ENCODE results near the gene PSMD13. TPM values are rescaled to one million over a fixed set of nuclear protein-coding genes. Genes with fewer than 3 reads are reported as not detected.

The PSMD13 gene
- total RNA-seq, 1 experiment from 2014 or later = 217 TPM

GRCh38 chr11:291281-292210 is 54.8 kb downstream of the PSMD13 start:
- no peak for DNase-seq (ENCODE audit: low read depth in 1 of 2, low spot score in 2 of 2)
- H3K9me3 ChIP-seq (replicated peaks) = no peaks in the 10 kb centered on the region
- peaks cover 15% of the 10 kb centered on the region for H3K4me1 ChIP-seq (replicated peaks)
- H3K4me3 ChIP-seq = no peak overlapping the region
- H3K36me3 ChIP-seq = no peaks in the 10 kb centered on the region
- H3K27me3 ChIP-seq (replicated peaks) = peaks cover 10% of the 10 kb centered on the region
- H3K27ac ChIP-seq = no peak overlapping the region

- no peaks in the 10 kb centered on the region for H3K36me3 ChIP-seq
- no peak overlapping the region for H3K27ac ChIP-seq
- peaks cover 21% of the 10 kb centered on the region for H3K4me1 ChIP-seq (replicated peaks)
- DNase-seq (ENCODE audit: low read depth in 1 of 2, low spot score in 2 of 2) = no peak
- no peak overlapping the region for H3K4me3 ChIP-seq
- peaks cover 10% of the 10 kb centered on the region for H3K27me3 ChIP-seq (replicated peaks)
- no peaks in the 10 kb centered on the region for H3K9me3 ChIP-seq (replicated peaks)
These were observed 55.7 kb downstream of the PSMD13 start for GRCh38 chr11:292211-293121.

- Histone ChIP-seq H3K4me1 (replicated peaks) (peaks cover 23% of the 10 kb centered on the region), H3K4me3 (no peak overlapping the region), H3K27ac (no peak overlapping the region), H3K9me3 (replicated peaks) (no peaks in the 10 kb centered on the region), H3K27me3 (replicated peaks) (peaks cover 4% of the 10 kb centered on the region), H3K36me3 (no peaks in the 10 kb centered on the region)
- DNase-seq (ENCODE audit: low read depth in 1 of 2, low spot score in 2 of 2) = no peak
These were observed 56.6 kb downstream of the PSMD13 start for GRCh38 chr11:293271-293851.

GRCh38 chr11:293852-294661 is 57.3 kb downstream of the PSMD13 start:
- Histone ChIP-seq H3K27ac (no peak overlapping the region), H3K36me3 (no peaks in the 10 kb centered on the region), H3K4me3 (no peak overlapping the region), H3K4me1 (replicated peaks) (peaks cover 20% of the 10 kb centered on the region), H3K27me3 (replicated peaks) (no peaks in the 10 kb centered on the region), H3K9me3 (replicated peaks) (no peaks in the 10 kb centered on the region)
- DNase-seq (ENCODE audit: low read depth in 1 of 2, low spot score in 2 of 2) = no peak

GRCh38 chr11:294780-295179 is 58.0 kb downstream of the PSMD13 start:
- H3K4me3 ChIP-seq = no peak overlapping the region
- no peak for DNase-seq (ENCODE audit: low read depth in 1 of 2, low spot score in 2 of 2)
- no peaks in the 10 kb centered on the region for H3K27me3 ChIP-seq (replicated peaks)
- no peak overlapping the region for H3K27ac ChIP-seq
- no peaks in the 10 kb centered on the region for H3K9me3 ChIP-seq (replicated peaks)
- no peaks in the 10 kb centered on the region for H3K36me3 ChIP-seq
- H3K4me1 ChIP-seq (replicated peaks) = peaks cover 16% of the 10 kb centered on the region

GRCh38 chr11:295351-296170 is 58.8 kb downstream of the PSMD13 start:
- DNase-seq (ENCODE audit: low read depth in 1 of 2, low spot score in 2 of 2) = no peak
- no peaks in the 10 kb centered on the region for H3K36me3 ChIP-seq
- no peaks in the 10 kb centered on the region for H3K9me3 ChIP-seq (replicated peaks)
- no peak overlapping the region for H3K27ac ChIP-seq
- H3K4me3 ChIP-seq = no peak overlapping the region
- H3K27me3 ChIP-seq (replicated peaks) = no peaks in the 10 kb centered on the region
- peaks cover 15% of the 10 kb centered on the region for H3K4me1 ChIP-seq (replicated peaks)

- Histone ChIP-seq H3K36me3 (no peaks in the 10 kb centered on the region), H3K4me3 (no peak overlapping the region), H3K9me3 (replicated peaks) (no peaks in the 10 kb centered on the region), H3K27ac (no peak overlapping the region), H3K27me3 (replicated peaks) (no peaks in the 10 kb centered on the region), H3K4me1 (replicated peaks) (peaks cover 15% of the 10 kb centered on the region)
- no peak for DNase-seq (ENCODE audit: low read depth in 1 of 2, low spot score in 2 of 2)
These were observed 59.6 kb downstream of the PSMD13 start for GRCh38 chr11:296171-297050.

GRCh38 chr11:297051-297585 is 60.3 kb downstream of the PSMD13 start:
- Histone ChIP-seq H3K27me3 (replicated peaks) (no peaks in the 10 kb centered on the region), H3K9me3 (replicated peaks) (no peaks in the 10 kb centered on the region), H3K4me1 (replicated peaks) (peaks cover 15% of the 10 kb centered on the region), H3K36me3 (no peaks in the 10 kb centered on the region), H3K4me3 (no peak overlapping the region), H3K27ac (no peak overlapping the region)
- DNase-seq (ENCODE audit: low read depth in 1 of 2, low spot score in 2 of 2) = peak in 1 of 2 experiments; percentile 11

GRCh38 chr11:297586-298405 is 61.0 kb downstream of the PSMD13 start:
- H3K9me3 ChIP-seq (replicated peaks) = no peaks in the 10 kb centered on the region
- 0 out of 2 replicates have a peak overlapping the region, but pooled peaks have one; percentile 26 for H3K27ac ChIP-seq
- DNase-seq (ENCODE audit: low read depth in 1 of 2, low spot score in 2 of 2) = peak; percentile 62 to 65
- no peak overlapping the region for H3K4me3 ChIP-seq
- H3K4me1 ChIP-seq (replicated peaks) = peaks cover 15% of the 10 kb centered on the region
- no peaks in the 10 kb centered on the region for H3K27me3 ChIP-seq (replicated peaks)
- no peaks in the 10 kb centered on the region for H3K36me3 ChIP-seq

GRCh38 chr11:298406-299065 is 61.8 kb downstream of the PSMD13 start:
- Histone ChIP-seq H3K27ac (no peak overlapping the region), H3K4me1 (replicated peaks) (peaks cover 15% of the 10 kb centered on the region), H3K4me3 (no peak overlapping the region), H3K9me3 (replicated peaks) (no peaks in the 10 kb centered on the region), H3K27me3 (replicated peaks) (no peaks in the 10 kb centered on the region), H3K36me3 (no peaks in the 10 kb centered on the region)
- no peak for DNase-seq (ENCODE audit: low read depth in 1 of 2, low spot score in 2 of 2)

Data from SJSA1 (cell line).